Measurements from ENCODE around the gene UBN1. TPM values are rescaled to one million over a fixed set of nuclear protein-coding genes. Genes with fewer than 3 reads are reported as not detected.
"Not testable (repeated sequence)": the region's sequence is repeated elsewhere in the genome, so short reads cannot be mapped to it uniquely, and the experiment has no call there.

The UBN1 gene
- total RNA-seq, 1 experiment from 2014 or later, result 32.8 TPM

DNA sequence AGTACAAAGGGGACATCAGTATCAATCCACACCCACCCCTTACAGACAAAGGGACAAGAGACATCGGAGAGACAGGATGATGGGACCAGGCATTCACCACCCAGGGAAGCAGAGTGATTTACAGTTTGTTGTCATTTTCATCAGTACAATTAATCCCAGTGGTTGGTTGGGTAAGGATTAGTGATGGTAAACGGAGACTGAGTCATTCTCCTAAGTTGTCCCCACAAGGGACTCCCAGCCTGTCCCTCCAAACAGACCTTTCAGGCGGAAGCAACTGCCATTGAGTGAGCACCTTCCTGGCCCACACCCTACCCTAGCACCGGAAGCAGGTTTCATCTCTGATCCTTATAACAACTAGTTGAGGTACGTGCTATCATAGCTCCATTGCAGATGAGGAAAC is 78.5 kb downstream of the UBN1 start:
- no peak for DNase-seq
- H3K27me3 ChIP-seq (ENCODE audit: control insufficient read depth, insufficient read depth, low read length), result no peaks in the 10 kb centered on the region
- H3K36me3 ChIP-seq (replicated peaks; ENCODE audit: control insufficient read depth, insufficient read depth, low read length), result no peaks in the 10 kb centered on the region
- no peak overlapping the region for H3K4me3 ChIP-seq (ENCODE audit: insufficient read depth, low read depth, low read length)

DNA sequence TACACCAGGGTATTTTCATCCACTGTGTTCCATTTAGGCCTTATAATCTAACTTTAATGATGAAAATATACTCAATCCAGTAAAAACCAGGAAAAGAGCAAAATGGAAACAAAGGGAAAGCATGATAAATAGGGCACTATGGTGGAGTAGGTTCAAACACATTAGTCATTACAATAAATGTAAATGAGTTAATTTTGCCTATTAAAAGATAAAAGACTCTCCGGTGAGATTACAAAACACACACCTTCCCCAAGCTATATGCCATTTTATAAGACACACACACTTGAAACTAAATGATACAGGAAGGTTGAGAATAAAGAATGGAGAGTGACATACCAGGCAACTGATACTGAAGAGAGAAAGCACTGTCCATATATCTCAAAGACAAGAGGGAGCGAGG is 79.6 kb downstream of the UBN1 start:
- Histone ChIP-seq H3K27me3 (ENCODE audit: control insufficient read depth, insufficient read depth, low read length) (no peaks in the 10 kb centered on the region), H3K4me3 (ENCODE audit: insufficient read depth, low read depth, low read length) (no peak overlapping the region), H3K36me3 (replicated peaks; ENCODE audit: control insufficient read depth, insufficient read depth, low read length) (no peaks in the 10 kb centered on the region)
- no peak for DNase-seq

DNA sequence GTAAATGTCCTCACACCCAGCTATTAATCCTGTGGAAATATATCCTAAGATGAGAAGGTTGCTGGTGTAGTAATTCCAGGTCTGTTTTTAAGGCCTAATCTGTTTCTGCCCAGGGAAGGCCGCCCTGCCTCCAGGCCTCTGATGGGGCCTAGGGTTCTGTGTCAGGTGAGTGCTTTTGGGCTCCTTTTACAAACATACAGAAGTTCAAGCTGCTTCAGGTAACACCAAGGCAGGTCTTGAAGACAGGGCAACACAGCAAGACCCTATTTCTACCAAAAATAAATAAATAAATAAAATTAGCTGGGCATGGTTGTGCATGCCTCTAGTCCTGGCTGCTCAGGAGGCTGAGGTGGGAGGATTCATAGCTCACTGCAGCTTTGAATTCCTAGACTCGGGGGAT is 80.4 kb downstream of the UBN1 start:
- H3K27me3 ChIP-seq (ENCODE audit: control insufficient read depth, insufficient read depth, low read length), result no peaks in the 10 kb centered on the region
- no peaks in the 10 kb centered on the region for H3K36me3 ChIP-seq (replicated peaks; ENCODE audit: control insufficient read depth, insufficient read depth, low read length)
- no peak for DNase-seq
- H3K4me3 ChIP-seq (ENCODE audit: insufficient read depth, low read depth, low read length), result no peak overlapping the region

DNA sequence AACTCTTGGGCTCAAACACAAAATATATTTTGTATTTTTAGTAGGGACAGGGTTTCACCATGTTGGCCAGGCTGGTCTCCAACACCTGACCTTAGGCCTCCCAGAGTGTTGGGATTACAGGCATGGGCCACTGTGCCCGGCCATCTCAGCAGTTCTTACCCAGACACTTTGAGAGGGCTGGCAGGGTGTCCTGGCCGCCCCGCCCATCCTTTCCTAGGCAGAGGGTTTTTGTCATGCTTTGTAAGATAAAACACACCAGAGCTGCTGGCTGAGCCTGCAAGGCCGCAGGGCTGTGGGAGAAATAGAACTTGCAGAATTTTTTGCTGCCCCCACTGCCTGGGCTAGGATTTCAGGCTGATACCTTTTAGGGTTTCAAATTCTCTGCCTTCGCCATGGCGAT is 80.9 kb downstream of the UBN1 start:
- DNase-seq, result no peak
- no peaks in the 10 kb centered on the region for H3K36me3 ChIP-seq (replicated peaks; ENCODE audit: control insufficient read depth, insufficient read depth, low read length)
- H3K4me3 ChIP-seq (ENCODE audit: insufficient read depth, low read depth, low read length), result no peak overlapping the region
- no peaks in the 10 kb centered on the region for H3K27me3 ChIP-seq (ENCODE audit: control insufficient read depth, insufficient read depth, low read length)

DNA sequence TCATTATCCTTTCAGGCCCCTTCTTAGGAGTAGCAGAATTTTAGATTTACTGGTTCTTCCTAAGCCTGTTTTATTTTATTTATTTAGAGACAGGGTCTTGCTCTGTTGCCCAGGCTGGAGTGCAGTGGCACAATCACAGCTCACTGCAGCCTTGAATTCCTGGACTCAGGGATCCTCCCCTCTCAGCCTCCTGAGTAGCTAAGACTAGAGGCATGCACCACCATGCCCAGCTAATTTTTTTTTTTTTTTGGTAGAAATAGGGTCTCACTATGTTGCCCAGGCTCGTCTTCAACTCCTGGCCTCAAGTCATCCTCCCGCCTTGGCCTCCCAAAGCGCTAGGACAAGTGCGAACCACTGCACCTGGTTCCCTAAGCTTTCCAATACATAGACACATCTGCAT is 82.3 kb downstream of the UBN1 start:
- H3K4me3 ChIP-seq (ENCODE audit: insufficient read depth, low read depth, low read length); DNase-seq: not testable (repeated sequence)

DNA sequence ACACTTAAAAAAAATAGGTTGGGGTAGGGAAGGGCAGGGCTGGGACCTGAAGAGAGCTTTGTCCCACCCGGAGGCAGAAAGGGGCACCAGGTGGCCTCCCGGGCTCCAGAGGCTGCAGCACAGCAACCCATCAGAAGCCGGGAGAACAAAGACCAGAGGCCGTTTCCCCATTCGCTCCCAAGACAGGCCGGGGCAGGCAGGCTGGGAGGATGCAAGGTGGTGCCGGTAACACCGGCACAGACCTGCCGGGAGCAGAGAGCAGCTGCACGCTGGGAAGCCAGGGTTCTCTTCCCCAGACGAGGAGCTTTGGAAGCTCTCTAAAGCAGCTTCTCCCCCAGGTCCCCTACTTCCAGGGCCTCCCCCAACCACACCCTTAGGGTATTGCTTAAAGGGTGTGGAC is 84.1 kb downstream of the UBN1 start:
- no peak overlapping the region for H3K4me3 ChIP-seq (ENCODE audit: insufficient read depth, low read depth, low read length)
- no peak for DNase-seq
- no peaks in the 10 kb centered on the region for H3K36me3 ChIP-seq (replicated peaks; ENCODE audit: control insufficient read depth, insufficient read depth, low read length)
- H3K27me3 ChIP-seq (ENCODE audit: control insufficient read depth, insufficient read depth, low read length), result peaks cover 1% of the 10 kb centered on the region; the same call in 1 of the 2 replicates

More for the DNA sequence above, 82.3 kb downstream of the UBN1 start:
- H3K36me3 ChIP-seq (replicated peaks; ENCODE audit: control insufficient read depth, insufficient read depth, low read length); H3K27me3 ChIP-seq (ENCODE audit: control insufficient read depth, insufficient read depth, low read length): not testable (repeated sequence)

Other genes with a start within 250 kb of the UBN1 start
- 21.4 and 26.8 TPM in 2 replicates for gene UBALD1, start 232.6 kb upstream of the UBN1 start, total RNA-seq (2014; rRNA removed; shearing (Covaris generic))
- gene MGRN1, start 222.7 kb upstream of the UBN1 start, total RNA-seq (2014; rRNA removed; shearing (Covaris generic)), result 35.6 and 42.8 TPM in 2 replicates
- gene NUDT16L1, start 153.9 kb upstream of the UBN1 start, total RNA-seq (2014; rRNA removed; shearing (Covaris generic)), result 43.9 and 50.5 TPM in 2 replicates
- gene ANKS3, start 113.2 kb upstream of the UBN1 start, total RNA-seq (2014; rRNA removed; shearing (Covaris generic)), result 19.5 and 21.8 TPM in 2 replicates
- gene DNAAF8, start 112.9 kb upstream of the UBN1 start, total RNA-seq (2014; rRNA removed; shearing (Covaris generic)), result 1.1 TPM in 1 of 2 replicates, not detected in the other
- 17.3 and 19.3 TPM in 2 replicates for gene ZNF500, start 80.3 kb upstream of the UBN1 start, total RNA-seq (2014; rRNA removed; shearing (Covaris generic))
- not detected in 2 replicates for gene SEPTIN12, start 59.1 kb upstream of the UBN1 start, total RNA-seq (2014; rRNA removed; shearing (Covaris generic))
- gene SMIM22, start 52.1 kb upstream of the UBN1 start, total RNA-seq (2014; rRNA removed; shearing (Covaris generic)), result not detected in 2 replicates
- gene ROGDI, start 44.8 kb upstream of the UBN1 start, total RNA-seq (2014; rRNA removed; shearing (Covaris generic)), result 26.4 and 37.0 TPM in 2 replicates
- gene GLYR1, start 193 bp upstream of the UBN1 start, total RNA-seq (2014; rRNA removed; shearing (Covaris generic)), result 56.6 and 64.7 TPM in 2 replicates
- 9.2 and 10.2 TPM in 2 replicates for gene PPL, start 89.7 kb downstream of the UBN1 start, total RNA-seq (2014; rRNA removed; shearing (Covaris generic))
- 2.1 and 2.4 TPM in 2 replicates for gene SEC14L5, start 110.8 kb downstream of the UBN1 start, total RNA-seq (2014; rRNA removed; shearing (Covaris generic))
- gene NAGPA, start 186.5 kb downstream of the UBN1 start, total RNA-seq (2014; rRNA removed; shearing (Covaris generic)), result 11.9 and 12.7 TPM in 2 replicates
- 3.4 and 4.1 TPM in 2 replicates for gene C16orf89, start 218.5 kb downstream of the UBN1 start, total RNA-seq (2014; rRNA removed; shearing (Covaris generic))
- gene ALG1, start 224.4 kb downstream of the UBN1 start, total RNA-seq (2014; rRNA removed; shearing (Covaris generic)), result 18.7 and 19.6 TPM in 2 replicates

Data from H7 (cell line).